PC-9 (cell line): ENCODE data around the gene F5. TPM values are rescaled to one million over a fixed set of nuclear protein-coding genes. Genes with fewer than 3 reads are reported as not detected.

ENCODE experiments used
- BruUV-seq: library from RNA; stranded (reverse); fragments of 400-500 nt; replicated peaks from 2 replicates; lab custom pipeline; 2021; lab: Mats Ljungman, UMichigan
- CTCF ChIA-PET: fragments of 300-600 bp; sonication (Branson Sonifier 250); formaldehyde crosslinking; loops from one replicate; lab custom pipeline; 2022; ENCODE audit warnings: antibody characterized with exemption; lab: Charles Lee
- POLR2A ChIA-PET: fragments of 300-600 bp; sonication (Branson Sonifier 250); formaldehyde crosslinking; loops from one replicate; lab custom pipeline; 2022; ENCODE audit warnings: antibody characterized with exemption; ENCODE audit not compliant: unreplicated experiment; lab: Charles Lee
- DNase-seq, 2 experiments: peaks; one replicate each; pipeline versions ENCODE4 v3.0.0 to v3.0.0-alpha.2; 2015 to 2022; ENCODE audit warnings: mixed read lengths in 1 of 2
- H2AFZ ChIP-seq: fragments of 200-600 bp; sonication (generic); 2 replicates; pipeline ENCODE4 v1.8.1; 2017; ENCODE audit warnings: antibody characterized with exemption
- H3F3A ChIP-seq: fragments of 200-600 bp; sonication (generic); 2 replicates; pipeline ENCODE4 v1.8.1; 2017; ENCODE audit warnings: antibody characterized with exemption, mild to moderate bottlenecking, low read depth; ENCODE audit not compliant: insufficient read depth
- H3K27ac ChIP-seq: fragments of 200-600 bp; sonication (generic); 2 replicates; pipeline ENCODE4 v1.6.1; 2016; ENCODE audit warnings: mixed run types
- H3K27me3 ChIP-seq: fragments of 200-600 bp; sonication (generic); 2 replicates; pipeline ENCODE4 v1.6.1; 2016; ENCODE audit warnings: low read depth, mixed run types; ENCODE audit not compliant: insufficient read depth
- H3K36me3 ChIP-seq: fragments of 200-600 bp; sonication (generic); 2 replicates; pipeline ENCODE4 v1.6.1; 2016; ENCODE audit warnings: low read depth, mixed run types
- H3K4me1 ChIP-seq: fragments of 200-600 bp; sonication (generic); replicated peaks from 2 replicates; pipeline ENCODE4 v1.6.1; 2016; ENCODE audit warnings: mixed run types; ENCODE audit not compliant: insufficient read depth
- H3K4me2 ChIP-seq: fragments of 200-600 bp; sonication (generic); 2 replicates; pipeline ENCODE4 v1.6.1; 2017; ENCODE audit warnings: mixed run types
- H3K4me3 ChIP-seq: fragments of 200-600 bp; sonication (generic); 2 replicates; pipeline ENCODE4 v1.6.1; 2016; ENCODE audit warnings: mixed run types
- H3K79me2 ChIP-seq: fragments of 200-600 bp; sonication (generic); 2 replicates; pipeline ENCODE4 v1.6.1; 2017; ENCODE audit warnings: low read depth, mixed run types
- H3K9me2 ChIP-seq: fragments of 200-600 bp; sonication (generic); 2 replicates; pipeline ENCODE4 v1.8.1; 2017; ENCODE audit warnings: mild to moderate bottlenecking; ENCODE audit not compliant: insufficient read depth
- H3K9me3 ChIP-seq: fragments of 200-600 bp; sonication (generic); 2 replicates; pipeline ENCODE4 v1.8.1; 2016; ENCODE audit warnings: low read depth; ENCODE audit not compliant: insufficient read depth
- H4K20me1 ChIP-seq: fragments of 200-600 bp; sonication (generic); 2 replicates; pipeline ENCODE4 v1.8.1; 2017; ENCODE audit not compliant: insufficient read depth
- CTCF ChIP-seq: fragments of 200-600 bp; sonication (generic); conservative IDR thresholded peaks from 2 replicates; pipeline ENCODE4 v1.6.1; 2017; ENCODE audit warnings: mixed run types, antibody characterized with exemption, mild to moderate bottlenecking, moderate library complexity
- EZH2 ChIP-seq: fragments of 200-600 bp; sonication (generic); IDR thresholded peaks from 2 replicates; pipeline ENCODE4 v1.8.0; 2017; ENCODE audit warnings: antibody characterized with exemption, low read depth
- intact Hi-C: fragments of 100-400 bp; cut with micrococcal nuclease; formaldehyde crosslinking; loops from one replicate; pipeline ENCODE4 v1.10.0; 2022; ENCODE audit not compliant: unreplicated experiment
- total RNA-seq: library from RNA; stranded (reverse); gene quantifications from 2 replicates; pipeline ENCODE4 v1.2.3, GENCODE V29; 2021

The F5 gene
- total RNA-seq, 1 experiment from 2014 or later = not detected

GRCh38 chr1:169618367-169618766 is 32.1 kb upstream of the F5 start:
- no peaks in the 10 kb centered on the region for H3K9me2 ChIP-seq
- H3K27ac ChIP-seq = no peak overlapping the region
- H2AFZ ChIP-seq = no peak overlapping the region
- no peaks in the 10 kb centered on the region for H3K79me2 ChIP-seq
- no peak overlapping the region for H3K4me2 ChIP-seq
- H3K4me3 ChIP-seq = no peak overlapping the region
- no peaks in the 10 kb centered on the region for H4K20me1 ChIP-seq
- TF ChIP-seq EZH2 (no peak), CTCF (no peak)
- ChIA-PET CTCF (no interaction called here), POLR2A (no interaction called here)
- H3F3A ChIP-seq = no peaks in the 10 kb centered on the region
- no peaks in the 10 kb centered on the region for H3K4me1 ChIP-seq
- H3K27me3 ChIP-seq = no peaks in the 10 kb centered on the region
- DNase-seq = no peak
- intact Hi-C loops = no loop called here
- no TSS peak for BruUV-seq
- H3K36me3 ChIP-seq = no peaks in the 10 kb centered on the region
- no peaks in the 10 kb centered on the region for H3K9me3 ChIP-seq

- no peaks in the 10 kb centered on the region for H3K9me2 ChIP-seq
- H3K9me3 ChIP-seq = no peaks in the 10 kb centered on the region; the same call in 1 of the 2 replicates
- H2AFZ ChIP-seq = no peak overlapping the region
- H3K4me3 ChIP-seq = no peak overlapping the region
- H3K4me2 ChIP-seq = no peak overlapping the region
- no TSS peak for BruUV-seq
- ChIA-PET POLR2A (no interaction called here), CTCF (no interaction called here)
- intact Hi-C loops = no loop called here
- H3K27ac ChIP-seq = no peak overlapping the region
- no peaks in the 10 kb centered on the region for H3K36me3 ChIP-seq
- no peaks in the 10 kb centered on the region for H3K27me3 ChIP-seq
- H3K4me1 ChIP-seq = no peaks in the 10 kb centered on the region
- no peak for TF ChIP-seq CTCF
- no peak for TF ChIP-seq EZH2
- no peaks in the 10 kb centered on the region for H3F3A ChIP-seq
- no peak for DNase-seq
- H3K79me2 ChIP-seq = no peaks in the 10 kb centered on the region
- no peaks in the 10 kb centered on the region for H4K20me1 ChIP-seq
These were observed 29.5 kb upstream of the F5 start for GRCh38 chr1:169615803-169616202.

GRCh38 chr1:169610858-169611257 is 24.6 kb upstream of the F5 start:
- Histone ChIP-seq H3K9me2 (no peaks in the 10 kb centered on the region), H3F3A (0 out of 2 replicates have a peak, but pooled peaks cover 4% of the 10 kb centered on the region), H2AFZ (no peak overlapping the region), H3K4me3 (no peak overlapping the region), H3K36me3 (no peaks in the 10 kb centered on the region), H3K9me3 (no peaks in the 10 kb centered on the region; the same call in 1 of the 2 replicates), H3K79me2 (no peaks in the 10 kb centered on the region), H3K4me2 (no peak overlapping the region), H3K4me1 (no peaks in the 10 kb centered on the region), H4K20me1 (no peaks in the 10 kb centered on the region), H3K27me3 (no peaks in the 10 kb centered on the region), H3K27ac (no peak overlapping the region)
- no peak for DNase-seq
- CTCF ChIA-PET = no interaction called here
- intact Hi-C loops = no loop called here
- POLR2A ChIA-PET = no interaction called here
- BruUV-seq = no TSS peak
- TF ChIP-seq CTCF (no peak), EZH2 (no peak)
